Amniotic epithelial cell (primary cell): Measurements from ENCODE around the gene TEX261.

Experiments used
- DNase-seq: peaks from one replicate; pipeline ENCODE4 v3.0.0-alpha.2; 2010; ENCODE audit warnings: low read depth

The TEX261 gene

GRCh38 chr2:70959271-70959761 is 35.4 kb downstream of the TEX261 start:
- no peak for DNase-seq

GRCh38 chr2:70958759-70959158 is 35.9 kb downstream of the TEX261 start:
- no peak for DNase-seq

- DNase-seq: no peak
These were observed 36.9 kb downstream of the TEX261 start for GRCh38 chr2:70957798-70958197.

- DNase-seq: no peak
These were observed 38.5 kb downstream of the TEX261 start for GRCh38 chr2:70956141-70956540.

GRCh38 chr2:70954886-70955285 is 39.8 kb downstream of the TEX261 start:
- DNase-seq: no peak

GRCh38 chr2:70949086-70949485 is 45.6 kb downstream of the TEX261 start:
- no peak for DNase-seq

- DNase-seq: peak; percentile 58
These were observed 46.2 kb downstream of the TEX261 start for GRCh38 chr2:70948337-70949003.

- peak; percentile 51 for DNase-seq
These were observed 47.0 kb downstream of the TEX261 start for GRCh38 chr2:70947556-70948184.

GRCh38 chr2:70946832-70947442 is 47.7 kb downstream of the TEX261 start:
- DNase-seq: peak; percentile 41

GRCh38 chr2:70944111-70944690 is 50.5 kb downstream of the TEX261 start:
- no peak for DNase-seq

GRCh38 chr2:70943205-70943871 is 51.3 kb downstream of the TEX261 start:
- no peak for DNase-seq

- DNase-seq: peak; percentile 12
These were observed 52.1 kb downstream of the TEX261 start for GRCh38 chr2:70942396-70943204.

GRCh38 chr2:70941701-70942100 is 53.0 kb downstream of the TEX261 start:
- no peak for DNase-seq

GRCh38 chr2:70941186-70941585 is 53.5 kb downstream of the TEX261 start:
- DNase-seq: no peak

- no peak for DNase-seq
These were observed 54.7 kb downstream of the TEX261 start for GRCh38 chr2:70939839-70940580.

- DNase-seq: no peak
These were observed 55.5 kb downstream of the TEX261 start for GRCh38 chr2:70939001-70939838.

GRCh38 chr2:70938586-70938950 is 56.1 kb downstream of the TEX261 start:
- no peak for DNase-seq

GRCh38 chr2:70937866-70938585 is 56.6 kb downstream of the TEX261 start:
- DNase-seq: no peak
